Neural cell (in vitro differentiated cells): ENCODE measurements around the gene PCBD1. TPM values are rescaled to one million over a fixed set of nuclear protein-coding genes. Genes with fewer than 3 reads are reported as not detected.

Source experiments
- H2AFZ ChIP-seq: fragments of 200-600, 300-800 bp; sonication (generic), shearing (Covaris generic); 2 replicates; pipeline ENCODE4 v1.6.0; 2014; ENCODE audit warnings: low read depth, mild to moderate bottlenecking, antibody characterized with exemption, low read length, moderate library complexity
- H3F3A ChIP-seq: fragments of 200-600 bp; shearing (Covaris generic); 2 replicates; pipeline ENCODE4 v1.6.1; 2016; ENCODE audit warnings: mild to moderate bottlenecking, moderate library complexity, mixed read lengths, antibody characterized with exemption, low read length; ENCODE audit not compliant: insufficient read depth, poor library complexity, severe bottlenecking
- H3K27ac ChIP-seq: fragments of 200-600, 300-800 bp; sonication (generic), shearing (Covaris generic); 2 replicates; pipeline ENCODE4 v1.5.1; 2014; ENCODE audit warnings: mild to moderate bottlenecking, low read length, moderate library complexity
- H3K27me3 ChIP-seq: fragments of 300-800, 200-600 bp; sonication (generic), shearing (Covaris generic); 2 replicates; pipeline ENCODE4 v1.6.0; 2014; ENCODE audit warnings: mild to moderate bottlenecking, low read depth, low read length, moderate library complexity; ENCODE audit not compliant: insufficient read depth
- H3K36me3 ChIP-seq: fragments of 300-800, 200-600 bp; sonication (generic), shearing (Covaris generic); 2 replicates; pipeline ENCODE4 v1.5.1; 2014; ENCODE audit warnings: mild to moderate bottlenecking, antibody characterized with exemption, low read length, moderate library complexity; ENCODE audit not compliant: insufficient read depth
- H3K4me2 ChIP-seq: fragments of 300-800, 200-600 bp; sonication (generic), shearing (Covaris generic); 2 replicates; pipeline ENCODE4 v1.6.0; 2014; ENCODE audit warnings: mild to moderate bottlenecking, low read length
- H3K4me3 ChIP-seq: fragments of 300-800, 200-600 bp; sonication (generic), shearing (Covaris generic); 2 replicates; pipeline ENCODE4 v1.5.1; 2014; ENCODE audit warnings: mild to moderate bottlenecking, low read length, moderate library complexity
- H3K79me2 ChIP-seq: fragments of 200-600 bp; shearing (Covaris generic); replicated peaks from 2 replicates; pipeline ENCODE4 v1.6.0; 2014; ENCODE audit warnings: mild to moderate bottlenecking, low read length, moderate library complexity; ENCODE audit not compliant: insufficient read depth
- H3K9ac ChIP-seq: fragments of 300-800, 200-600 bp; sonication (generic), shearing (Covaris generic); 2 replicates; pipeline ENCODE4 v1.6.1; 2016; ENCODE audit warnings: mild to moderate bottlenecking, low read length, mixed read lengths
- H3K9me2 ChIP-seq: fragments of 200-600 bp; shearing (Covaris generic); 2 replicates; pipeline ENCODE4 v1.6.1; 2016; ENCODE audit warnings: mild to moderate bottlenecking, low read length, mixed read lengths; ENCODE audit not compliant: insufficient read depth
- H3K9me3 ChIP-seq: fragments of 200-600, 300-800 bp; sonication (generic), shearing (Covaris generic); 2 replicates; pipeline ENCODE4 v1.6.1; 2016; ENCODE audit warnings: mild to moderate bottlenecking, mixed run types, low read length, moderate library complexity, mixed read lengths
- H4K20me1 ChIP-seq: fragments of 200-600 bp; shearing (Covaris generic); 2 replicates; pipeline ENCODE4 v1.6.1; 2016; ENCODE audit warnings: mild to moderate bottlenecking, mixed run types; ENCODE audit not compliant: insufficient read depth
- CTCF ChIP-seq: fragments of 450-650 bp; IDR thresholded peaks from 2 replicates; pipeline ENCODE4 v1.5.1; 2014; ENCODE audit warnings: antibody characterized with exemption, mild to moderate bottlenecking, moderate library complexity; ENCODE audit not compliant: poor library complexity, severe bottlenecking
- EP300 ChIP-seq: fragments of 450-650 bp; conservative IDR thresholded peaks from 2 replicates; pipeline ENCODE4 v1.6.1; 2014; ENCODE audit warnings: antibody characterized with exemption, mild to moderate bottlenecking, moderate library complexity; ENCODE audit not compliant: poor library complexity, severe bottlenecking
- EZH2 ChIP-seq: fragments of 200-600, 300-800 bp; shearing (Covaris generic), sonication (generic); IDR thresholded peaks from 2 replicates; pipeline ENCODE4 v1.6.1; 2014; ENCODE audit warnings: antibody characterized with exemption, low read length, borderline replicate concordance, mild to moderate bottlenecking; ENCODE audit not compliant: insufficient read depth, poor library complexity, severe bottlenecking
- MXI1 ChIP-seq: fragments of 450-650 bp; conservative IDR thresholded peaks from 2 replicates; pipeline ENCODE4 v1.6.1; 2014; ENCODE audit warnings: antibody characterized with exemption, mild to moderate bottlenecking; ENCODE audit not compliant: poor library complexity, severe bottlenecking
- POLR2AphosphoS5 ChIP-seq: IDR thresholded peaks from 2 replicates; pipeline ENCODE4 v1.6.1; 2012
- RAD21 ChIP-seq: fragments of 450-650 bp; conservative IDR thresholded peaks from 2 replicates; pipeline ENCODE4 v1.6.1; 2014; ENCODE audit warnings: antibody characterized with exemption, mild to moderate bottlenecking, moderate library complexity
- REST ChIP-seq: IDR thresholded peaks from 2 replicates; pipeline ENCODE4 v1.6.1; 2012; ENCODE audit warnings: borderline replicate concordance
- SMC3 ChIP-seq: fragments of 450-650 bp; conservative IDR thresholded peaks from 2 replicates; pipeline ENCODE4 v1.6.1; 2014; ENCODE audit warnings: antibody characterized with exemption, mild to moderate bottlenecking, moderate library complexity; ENCODE audit not compliant: poor library complexity
- TAF1 ChIP-seq: IDR thresholded peaks from 2 replicates; pipeline ENCODE4 v1.6.1; 2012; ENCODE audit warnings: low read depth
- polyA plus RNA-seq: library from polyadenylated mRNA; depleted of rRNA; stranded (reverse); fragments of >200 nt; gene quantifications from 2 replicates; pipeline ENCODE4 v1.2.3, GENCODE V29; 2014

PCBD1 gene
- polyA plus RNA-seq, 1 donor from 2014 or later: 15.8 TPM

- Histone ChIP-seq H3K9me3 (no peaks in the 10 kb centered on the region), H2AFZ (no peak overlapping the region), H3K9me2 (no peaks in the 10 kb centered on the region), H3K79me2 (peaks cover 9% of the 10 kb centered on the region), H3K36me3 (peaks cover 6% of the 10 kb centered on the region), H3K9ac (no peak overlapping the region), H4K20me1 (no peaks in the 10 kb centered on the region), H3K4me3 (no peak overlapping the region), H3K27ac (no peak overlapping the region), H3K27me3 (no peaks in the 10 kb centered on the region), H3F3A (no peaks in the 10 kb centered on the region), H3K4me2 (no peak overlapping the region)
- no peak for TF ChIP-seq EZH2
- TF ChIP-seq REST: no peak
These were observed 52.0 kb downstream of the PCBD1 start for GRCh38 chr10:70836319-70836718.

GRCh38 chr10:70834441-70835151 is 53.8 kb downstream of the PCBD1 start:
- TF ChIP-seq TAF1 (no peak), EZH2 (no peak), RAD21 (no peak), CTCF (no peak), POLR2AphosphoS5 (no peak)
- Histone ChIP-seq H3K4me2 (no peak overlapping the region), H3K79me2 (peaks cover 9% of the 10 kb centered on the region), H3K27me3 (no peaks in the 10 kb centered on the region), H3K9me3 (no peaks in the 10 kb centered on the region), H3K4me3 (no peak overlapping the region), H3K36me3 (no peaks in the 10 kb centered on the region), H3F3A (no peaks in the 10 kb centered on the region), H3K9me2 (no peaks in the 10 kb centered on the region), H3K9ac (no peak overlapping the region), H3K27ac (no peak overlapping the region), H4K20me1 (no peaks in the 10 kb centered on the region), H2AFZ (no peak overlapping the region)

GRCh38 chr10:70834021-70834420 is 54.3 kb downstream of the PCBD1 start:
- Histone ChIP-seq H3K9me3 (no peaks in the 10 kb centered on the region), H2AFZ (no peak overlapping the region), H3F3A (no peaks in the 10 kb centered on the region), H3K36me3 (no peaks in the 10 kb centered on the region), H3K27ac (no peak overlapping the region), H4K20me1 (no peaks in the 10 kb centered on the region), H3K79me2 (peaks cover 9% of the 10 kb centered on the region), H3K9me2 (no peaks in the 10 kb centered on the region), H3K27me3 (no peaks in the 10 kb centered on the region), H3K4me3 (no peak overlapping the region), H3K4me2 (no peak overlapping the region), H3K9ac (no peak overlapping the region)
- no peak for TF ChIP-seq MXI1
- no peak for TF ChIP-seq EP300
- no peak for TF ChIP-seq CTCF
- no peak for TF ChIP-seq SMC3
- TF ChIP-seq REST: no peak
- TF ChIP-seq RAD21: no peak
- TF ChIP-seq EZH2: no peak
- no peak for TF ChIP-seq POLR2AphosphoS5
- TF ChIP-seq TAF1: no peak
